ENCODE measurements around the gene MINDY4.

- no peak for TF ChIP-seq CTCF (IDR thresholded peaks at IDR 0.05; ENCODE audit: insufficient read depth, low read depth, low read length)
- TF ChIP-seq EZH2 (IDR thresholded peaks at IDR 0.05; ENCODE audit: insufficient read depth, low read length): no peak
These were observed 125.8 kb downstream of the MINDY4 start for GRCh38 chr7:30896783-30897637.
